Fibroblast of lung (primary cell): ENCODE results near the gene TNPO3. TPM values are rescaled to one million over a fixed set of nuclear protein-coding genes. Genes with fewer than 3 reads are reported as not detected.
A peak's percentile ranks its signal among the peaks of the same experiment; 100 is the strongest.

Source experiments
- DNase-seq, 2 donors: peaks; one replicate each; pipeline versions ENCODE4 v3.0.0 to v3.0.0-alpha.2; 2010; ENCODE audit warnings: low read depth in 2 of 2
- H2AFZ ChIP-seq: 2 replicates; pipeline ENCODE4 v1.5.1; 2012; ENCODE audit warnings: low read length, control low read depth, inconsistent platforms
- H3K27ac ChIP-seq: 2 replicates; pipeline ENCODE4 v1.5.1; 2011; ENCODE audit warnings: low read length, control low read depth; ENCODE audit not compliant: insufficient read depth
- H3K27me3 ChIP-seq: 2 replicates; pipeline ENCODE4 v1.5.1; 2011; ENCODE audit warnings: mild to moderate bottlenecking, low read length; ENCODE audit not compliant: control insufficient read depth, insufficient read depth
- H3K36me3 ChIP-seq: 2 replicates; pipeline ENCODE4 v1.5.1; 2011; ENCODE audit warnings: low read length; ENCODE audit not compliant: control insufficient read depth, insufficient read depth
- H3K4me1 ChIP-seq: 2 replicates; pipeline ENCODE4 v1.5.1; 2011; ENCODE audit warnings: low read length; ENCODE audit not compliant: control insufficient read depth, insufficient read depth; ENCODE audit errors: extremely low read depth
- H3K4me2 ChIP-seq: 2 replicates; pipeline ENCODE4 v1.5.1; 2011; ENCODE audit warnings: low read length, control low read depth; ENCODE audit not compliant: insufficient read depth; ENCODE audit errors: extremely low read depth
- H3K4me3 ChIP-seq, 4 experiments: fragments of 200-600 bp in 1 of 4; sonication (generic) in 1 of 4; replicated peaks in 1 of 4; 2 replicates each; pipeline ENCODE4 v1.5.1; 2011 to 2016; ENCODE audit warnings: low read length in 4 of 4, low read depth in 3 of 4, mild to moderate bottlenecking in 3 of 4, control low read depth in 2 of 4, inconsistent platforms in 1 of 4, mixed read lengths in 1 of 4; ENCODE audit not compliant: insufficient read depth in 1 of 4; ENCODE audit errors: control extremely low read depth in 1 of 4
- H3K79me2 ChIP-seq: 2 replicates; pipeline ENCODE4 v1.5.1; 2012; ENCODE audit warnings: mild to moderate bottlenecking, low read length, inconsistent platforms; ENCODE audit not compliant: control insufficient read depth, insufficient read depth
- H3K9ac ChIP-seq: 2 replicates; pipeline ENCODE4 v1.5.1; 2011; ENCODE audit warnings: mild to moderate bottlenecking, low read length, control low read depth; ENCODE audit not compliant: insufficient read depth
- H3K9me3 ChIP-seq: 2 replicates; pipeline ENCODE4 v1.5.1; 2012; ENCODE audit warnings: low read depth, low read length; ENCODE audit not compliant: control insufficient read depth, insufficient read depth
- H4K20me1 ChIP-seq: 2 replicates; pipeline ENCODE4 v1.5.1; 2011; ENCODE audit warnings: low read length; ENCODE audit not compliant: control insufficient read depth, insufficient read depth; ENCODE audit errors: extremely low read depth
- CTCF ChIP-seq, 2 donors: IDR thresholded peaks in 1 of 2; conservative IDR thresholded peaks in 1 of 2; 1 replicate in 1 of 2; 2 replicates in 1 of 2; pipeline ENCODE4 v1.5.1; 2011 to 2012; ENCODE audit warnings: low read length in 2 of 2, control low read depth in 1 of 2, inconsistent platforms in 1 of 2, low read depth in 1 of 2, mild to moderate bottlenecking in 1 of 2
- EZH2 ChIP-seq: IDR thresholded peaks from 2 replicates; pipeline ENCODE4 v1.5.1; 2012; ENCODE audit warnings: low read length, control low read depth, mild to moderate bottlenecking; ENCODE audit errors: missing control alignments
- polyA minus RNA-seq: library from RNA; depleted of rRNA, polyadenylated mRNA; stranded (reverse); fragments of >200 nt; gene quantifications from 2 replicates; pipeline ENCODE4 v1.2.3, GENCODE V29; 2011; ENCODE audit warnings: low replicate concordance
- polyA plus RNA-seq, 2 donors: library from polyadenylated mRNA; depleted of rRNA in 1 of 2; stranded (reverse) in 1 of 2; unstranded in 1 of 2; fragments of >200 nt; gene quantifications; 2 replicates each; pipeline ENCODE4 v1.2.1, GENCODE V29; 2011 to 2012; ENCODE audit warnings: missing spikeins in 1 of 2
- total RNA-seq: library from RNA; depleted of rRNA; stranded (reverse); fragments of >200 nt; gene quantifications from 2 replicates; pipeline ENCODE4 v1.2.1, GENCODE V29; 2014

TNPO3 gene
- total RNA-seq (55.0 and 73.5 TPM in 2 replicates), polyA plus RNA-seq (39.1 and 47.7 TPM in 2 replicates), polyA minus RNA-seq (54.4 and 64.8 TPM in 2 replicates)
- polyA plus RNA-seq (2012) = 35.9 and 41.3 TPM in 2 replicates

GRCh38 chr7:129054438-129055293, at the start of gene TNPO3:
Gene TNPO3 (minus strand): TSS chr7:129055111. CDS start chr7:129054770, 341 bp downstream.
- Histone ChIP-seq H4K20me1 (no peaks in the 10 kb centered on the region), H3K27ac (peak within 1 kb of the TSS; percentile 86), H2AFZ (peak within 1 kb of the TSS; percentile 97), H3K4me1 (no peaks in the 10 kb centered on the region), H3K9ac (peak within 1 kb of the TSS; percentile 86), H3K27me3 (no peaks in the 10 kb centered on the region), H3K4me3 (peak within 1 kb of the TSS; percentile 69 to 99 (median 95)), H3K79me2 (peaks cover 43% of the 10 kb centered on the region), H3K4me2 (peak within 1 kb of the TSS; percentile 85), H3K36me3 (peaks cover 3% of the 10 kb centered on the region), H3K9me3 (no peaks in the 10 kb centered on the region)
- TF ChIP-seq EZH2 = no peak
- no peak for TF ChIP-seq CTCF (conservative IDR thresholded peaks at IDR 0.05 in 1 of 2, IDR thresholded peaks at IDR 0.05 in 1 of 2; ENCODE audit: low read depth in 1 of 2, low read length in 2 of 2)
- peak; percentile 90 to 93 for DNase-seq

GRCh38 chr7:129103561-129104324, 48.8 kb upstream of the TNPO3 start:
- H3K79me2 ChIP-seq = no peaks in the 10 kb centered on the region
- no peak overlapping the region for H3K9ac ChIP-seq
- H3K4me1 ChIP-seq = no peaks in the 10 kb centered on the region
- peak in 1 of 2 donors; percentile 19 for DNase-seq
- no peaks in the 10 kb centered on the region for H4K20me1 ChIP-seq
- H3K4me3 ChIP-seq = no peak overlapping the region
- no peaks in the 10 kb centered on the region for H3K9me3 ChIP-seq
- H3K27ac ChIP-seq = no peak overlapping the region
- no peak overlapping the region for H2AFZ ChIP-seq
- peaks cover 2% of the 10 kb centered on the region for H3K27me3 ChIP-seq
- no peak overlapping the region for H3K4me2 ChIP-seq
- H3K36me3 ChIP-seq = no peaks in the 10 kb centered on the region
- TF ChIP-seq EZH2 (no peak), CTCF (conservative IDR thresholded peaks at IDR 0.05 in 1 of 2, IDR thresholded peaks at IDR 0.05 in 1 of 2; ENCODE audit: low read depth in 1 of 2, low read length in 2 of 2) (no peak)

- no peak overlapping the region for H2AFZ ChIP-seq
- no peaks in the 10 kb centered on the region for H3K4me1 ChIP-seq
- H3K9ac ChIP-seq = no peak overlapping the region
- H3K27me3 ChIP-seq = peaks cover 2% of the 10 kb centered on the region
- H3K27ac ChIP-seq = no peak overlapping the region
- DNase-seq = no peak
- H3K9me3 ChIP-seq = no peaks in the 10 kb centered on the region
- H3K4me3 ChIP-seq = no peak overlapping the region
- TF ChIP-seq CTCF (conservative IDR thresholded peaks at IDR 0.05 in 1 of 2, IDR thresholded peaks at IDR 0.05 in 1 of 2; ENCODE audit: low read depth in 1 of 2, low read length in 2 of 2) (no peak), EZH2 (no peak)
- H3K36me3 ChIP-seq = no peaks in the 10 kb centered on the region
- no peaks in the 10 kb centered on the region for H4K20me1 ChIP-seq
- H3K4me2 ChIP-seq = no peak overlapping the region
- H3K79me2 ChIP-seq = no peaks in the 10 kb centered on the region
These were observed 46.8 kb upstream of the TNPO3 start for GRCh38 chr7:129101746-129102145.
